K562 (cell line): ENCODE measurements around the gene ALG9. TPM values are rescaled to one million over a fixed set of nuclear protein-coding genes. Genes with fewer than 3 reads are reported as not detected.

Experiments
- ATAC-seq: fragments of 200-7000 bp; cut with Tn5 transposase; 3 replicates; pipeline ENCODE4 v1.9.1; 2020; ENCODE audit warnings: moderate library complexity
- BruUV-seq: library from RNA; stranded (reverse); fragments of 400-500 nt; replicated peaks from 2 replicates; lab custom pipeline; 2021; lab: Mats Ljungman, UMichigan
- CTCF ChIA-PET: fragments of 300-600 bp; formaldehyde crosslinking; extraction: SDS; loops from one replicate; lab custom pipeline; 2021; ENCODE audit warnings: low intra/inter-chr PET ratio; lab: Yijun Ruan, JAX
- POLR2A ChIA-PET: fragments of 300-600, 350-650 bp; sonication (Branson Sonifier 250); formaldehyde crosslinking; extraction: SDS; loops from one replicate; lab custom pipeline; 2021; ENCODE audit warnings: antibody characterized with exemption, inconsistent platforms; lab: Yijun Ruan, JAX
- DNase-seq, 4 experiments: peaks; one replicate each; pipeline versions ENCODE4 v3.0.0 to v3.0.0-alpha.2; 2011 to 2018; ENCODE audit warnings: low spot score in 3 of 4, mixed read lengths in 3 of 4; ENCODE audit errors: extremely low read depth in 1 of 4
- FAIRE-seq: peaks from 2 replicates; lab custom pipeline; 2011; peaks lifted over from hg19 to GRCh38; lab: Jason Lieb, UNC
- H2AFZ ChIP-seq: 2 replicates; pipeline ENCODE4 v1.6.0; 2011; ENCODE audit warnings: low read depth, low read length, control low read depth, inconsistent platforms
- H3K27ac ChIP-seq: fragments of 200-600 bp; 3 replicates; pipeline ENCODE4 v1.8.0; 2011; ENCODE audit warnings: low read depth, mild to moderate bottlenecking, control low read depth, inconsistent platforms, low read length, moderate library complexity, mixed read lengths; ENCODE audit errors: extremely low read depth
- H3K27me3 ChIP-seq, 2 experiments: fragments of 300-600 bp in 1 of 2; 2 replicates in 1 of 2; 3 replicates in 1 of 2; pipeline versions ENCODE4 v1.6.0 to v1.8.0; 2011; ENCODE audit warnings: inconsistent platforms in 2 of 2, low read length in 2 of 2, mild to moderate bottlenecking in 1 of 2, mixed read lengths in 1 of 2, moderate library complexity in 1 of 2; ENCODE audit not compliant: control insufficient read depth in 2 of 2, insufficient read depth in 2 of 2
- H3K36me3 ChIP-seq: fragments of 300-600 bp; 3 replicates; pipeline ENCODE4 v1.8.0; 2011; ENCODE audit warnings: mild to moderate bottlenecking, low read length, inconsistent platforms; ENCODE audit not compliant: control insufficient read depth, insufficient read depth
- H3K4me1 ChIP-seq, 2 experiments: fragments of 200-600 bp in 1 of 2; replicated peaks in 1 of 2; 2 replicates in 1 of 2; 3 replicates in 1 of 2; pipeline versions ENCODE4 v1.5.1 to v1.8.0; 2011; ENCODE audit warnings: inconsistent platforms in 2 of 2, low read length in 2 of 2, mild to moderate bottlenecking in 1 of 2, mixed read lengths in 1 of 2, moderate library complexity in 1 of 2; ENCODE audit not compliant: control insufficient read depth in 2 of 2, insufficient read depth in 2 of 2
- H3K4me2 ChIP-seq: 2 replicates; pipeline ENCODE4 v1.6.1; 2011; ENCODE audit warnings: low read length, control low read depth, inconsistent platforms, mixed read lengths; ENCODE audit not compliant: insufficient read depth
- H3K4me3 ChIP-seq: fragments of 200-600 bp; sonication (generic), shearing (Covaris generic); 2 replicates; pipeline ENCODE4 v1.5.1; 2016; ENCODE audit warnings: control low read depth, inconsistent platforms
- H3K79me2 ChIP-seq: fragments of 200-600 bp; 3 replicates; pipeline ENCODE4 v1.8.0; 2011; ENCODE audit warnings: low read length, inconsistent platforms; ENCODE audit not compliant: control insufficient read depth, insufficient read depth
- H3K9ac ChIP-seq, 2 experiments: 2 replicates each; pipeline versions ENCODE4 v1.6.0 to v1.6.1; 2011; ENCODE audit warnings: low read depth in 2 of 2, low read length in 2 of 2, control low read depth in 1 of 2, inconsistent platforms in 1 of 2, mild to moderate bottlenecking in 1 of 2, mixed read lengths in 1 of 2; ENCODE audit not compliant: insufficient read depth in 1 of 2
- H3K9me1 ChIP-seq: one replicate; pipeline ENCODE4 v1.6.0; 2011; ENCODE audit warnings: inconsistent platforms, mild to moderate bottlenecking, low read length, moderate library complexity; ENCODE audit not compliant: control insufficient read depth, insufficient read depth
- H3K9me3 ChIP-seq: replicated peaks from 2 replicates; pipeline ENCODE4 v1.5.1; 2011; ENCODE audit warnings: low read depth, low read length, inconsistent platforms; ENCODE audit not compliant: control insufficient read depth, insufficient read depth
- H4K20me1 ChIP-seq: replicated peaks from 2 replicates; pipeline ENCODE4 v1.6.1; 2011; ENCODE audit warnings: low read length, inconsistent platforms, mixed read lengths; ENCODE audit not compliant: control insufficient read depth, insufficient read depth
- CREBBP ChIP-seq: IDR thresholded peaks from one replicate; pipeline ENCODE4 v1.6.1; 2012; ENCODE audit warnings: low read depth, mild to moderate bottlenecking, control low read depth, inconsistent platforms, low read length
- CTBP1 ChIP-seq: fragments of 450-650 bp; IDR thresholded peaks from 2 replicates; pipeline ENCODE4 v1.6.1; 2016; ENCODE audit warnings: borderline replicate concordance
- CXXC5 ChIP-seq: fragments of 250-450 bp; sonication (Bioruptor Pico); IDR thresholded peaks from 2 replicates; pipeline ENCODE4 v1.8.0; 2022; ENCODE audit warnings: inconsistent platforms, mild to moderate bottlenecking, moderate library complexity
- FOXM1 ChIP-seq, 2 experiments: fragments of 450-650 bp in 1 of 2; sonication (generic) in 1 of 2; formaldehyde crosslinking in 1 of 2; IDR thresholded peaks; 2 replicates each; pipeline versions ENCODE4 v1.6.1 to v1.9.0; 2017 to 2022; ENCODE audit warnings: low read depth in 2 of 2, mild to moderate bottlenecking in 2 of 2, missing genetic modification reagents in 1 of 2, moderate library complexity in 1 of 2
- FOXO4 ChIP-seq: fragments of 450-650 bp; formaldehyde crosslinking; IDR thresholded peaks from 2 replicates; pipeline ENCODE4 v1.4.0; 2020; ENCODE audit warnings: mild to moderate bottlenecking, moderate library complexity
- GATA2 ChIP-seq: sonication (generic); formaldehyde crosslinking; IDR thresholded peaks from 2 replicates; pipeline ENCODE4 v1.4.0; 2020; ENCODE audit warnings: mild to moderate bottlenecking, missing genetic modification reagents
- MAFG ChIP-seq: fragments of 450-650 bp; conservative IDR thresholded peaks from 2 replicates; pipeline ENCODE4 v1.6.1; 2016; ENCODE audit warnings: missing genetic modification characterization, missing compliant biosample characterization
- MBD2 ChIP-seq: sonication (generic); IDR thresholded peaks from 2 replicates; pipeline ENCODE4 v1.6.1; 2016; ENCODE audit warnings: low read depth, borderline replicate concordance
- NR4A1 ChIP-seq, 2 experiments: fragments of 250-450 bp in 1 of 2; fragments of 450-650 bp in 1 of 2; sonication (Bioruptor Pico) in 1 of 2; IDR thresholded peaks; 2 replicates each; pipeline versions ENCODE4 v1.4.0 to v1.6.1; 2016 to 2020; ENCODE audit warnings: mild to moderate bottlenecking in 2 of 2, missing compliant biosample characterization in 1 of 2, missing genetic modification characterization in 1 of 2, moderate library complexity in 1 of 2
- POLR2B ChIP-seq: fragments of 450-650 bp; IDR thresholded peaks from 2 replicates; pipeline ENCODE4 v1.6.1; 2018; ENCODE audit warnings: low read depth; ENCODE audit not compliant: partially characterized antibody
- SOX6 ChIP-seq: fragments of 450-650 bp; IDR thresholded peaks from 2 replicates; pipeline ENCODE4 v1.6.1; 2014; ENCODE audit warnings: mild to moderate bottlenecking
- ZBTB26 ChIP-seq: fragments of 450-650 bp; formaldehyde crosslinking; IDR thresholded peaks from 2 replicates; pipeline ENCODE4 v1.4.0; 2022; ENCODE audit warnings: missing genetic modification characterization
- ZMIZ1 ChIP-seq, 2 experiments: fragments of 150-350 bp in 1 of 2; IDR thresholded peaks; 2 replicates each; pipeline ENCODE4 v1.6.1; 2012 to 2016; ENCODE audit warnings: low read depth in 2 of 2, low read length in 2 of 2, mild to moderate bottlenecking in 1 of 2, moderate library complexity in 1 of 2
- ZNF644 ChIP-seq: fragments of 200-800 bp; sonication (Bioruptor generic); IDR thresholded peaks from 2 replicates; pipeline ENCODE4 v1.6.1; 2016; ENCODE audit warnings: low read depth, missing genetic modification characterization, missing compliant biosample characterization
- WGBS: fragments of 100-300 bp; shearing (Covaris generic); methylation state at CpG from one replicate; pipeline ENCODE4 v1.1.6; 2016; ENCODE audit warnings: low coverage, mixed read lengths; ENCODE audit not compliant: insufficient coverage; ENCODE audit errors: missing lambda C conversion rate; 5-methylcytosine and 5-hydroxymethylcytosine counted together
- in situ Hi-C: fragments of 300-500 bp; cut with MboI; formaldehyde crosslinking; loops from 4 replicates; pipeline ENCODE4 v1.15.0; 2018; ENCODE audit warnings: inconsistent platforms, mixed read lengths
- intact Hi-C: fragments of 100-400 bp; cut with micrococcal nuclease; formaldehyde crosslinking; loops from 2 replicates; pipeline ENCODE4 v1.14.2; 2022
- polyA plus RNA-seq, 8 experiments: library from polyadenylated mRNA; depleted of rRNA in 4 of 8; stranded (reverse) in 5 of 8; unstranded in 3 of 8; fragments of >200 nt; fragmentation: Nextera tagmentation in 2 of 8; fragmentation: Illumina TruSeq in 1 of 8; extraction: Ambion mirVana in 2 of 8; extraction: Trizol in 1 of 8; gene quantifications; 2 replicates each; pipeline versions ENCODE4 v1.2.1 to v1.2.3, GENCODE V29; 2011 to 2014; ENCODE audit warnings: inconsistent platforms in 1 of 8, missing spikeins in 1 of 8
- total RNA-seq, 7 experiments: library from RNA; depleted of rRNA in 6 of 7; stranded (reverse); fragments of >200 nt in 6 of 7; fragmentation: Illumina TruSeq in 2 of 7; extraction: Trizol in 2 of 7; gene quantifications; 2 replicates each; pipeline versions ENCODE4 v1.2.1 to v1.2.3, GENCODE V29; 2011 to 2021; ENCODE audit warnings: low replicate concordance in 1 of 7

ALG9 gene
- total and polyA plus RNA-seq, 9 of the 15 experiments (the other 6 are each of a cell fraction or from before 2014, with no cell fraction given): 11.5 to 40.5 (median 24.9) TPM

- intact Hi-C loops: loop anchor here (5.0 kb wide), 1 partner anchor 34 kb away; the partner anchor contains the start of genes CFAP68 and FDXACB1
- peak; percentile 56 to 89 (median 74) for DNase-seq
- POLR2A ChIA-PET: interaction anchor here (0.6 to 2.9 kb wide), 11 partner anchors 10 to 314 kb away, joined by 3 to 13 read pairs (median 3); partner anchors contain the start of gene DIXDC1
- WGBS: 7% methylated on average over 9 of the region's 9 CpGs
- no peaks in the 10 kb centered on the region for H3K9me3 ChIP-seq
- CTCF ChIA-PET: no interaction called here
- FAIRE-seq: peak; percentile 98
- H3K36me3 ChIP-seq: no peaks in the 10 kb centered on the region
- BruUV-seq: no TSS peak
- peak overlapping the region; percentile 57 for H3K27ac ChIP-seq
- H3K4me2 ChIP-seq: peak overlapping the region; percentile 68
- no peak overlapping the region for H3K4me3 ChIP-seq
- peaks cover 35 to 37% of the 10 kb centered on the region in 2 experiments; a peak in 4 of 5 replicates for H3K4me1 ChIP-seq
- H2AFZ ChIP-seq: peak overlapping the region; percentile 76
- in situ Hi-C loops: no loop called here
- peak overlapping the region; percentile 20 to 62; a peak in 1 of 4 replicates for H3K9ac ChIP-seq
- no peaks in the 10 kb centered on the region for H3K27me3 ChIP-seq
- H3K79me2 ChIP-seq: no peaks in the 10 kb centered on the region
- peaks cover 3% of the 10 kb centered on the region for H3K9me1 ChIP-seq
- ATAC-seq: peak; percentile 89
- H4K20me1 ChIP-seq: no peaks in the 10 kb centered on the region
- TF ChIP-seq FOXM1 (IDR thresholded peaks at IDR 0.05; ENCODE audit: low read depth): peak; percentile 36; the same call in 1 of the 2 replicates
- no peak for TF ChIP-seq FOXM1 (CRISPR knock-in tag; IDR thresholded peaks at IDR 0.05; ENCODE audit: low read depth)
- no peak for TF ChIP-seq ZNF644 (tag)
- TF ChIP-seq FOXO4 (CRISPR knock-in tag): no peak
- peak; percentile 65 for TF ChIP-seq SOX6
- no peak for TF ChIP-seq POLR2B
- no peak for TF ChIP-seq ZBTB26
- peak in 1 of 2 experiments; percentile 56; a peak in 1 of 4 replicates for TF ChIP-seq ZMIZ1 (IDR thresholded peaks at IDR 0.05; ENCODE audit: low read depth in 2 of 2, low read length in 2 of 2)
- no peak for TF ChIP-seq NR4A1 (CRISPR knock-in tag; IDR thresholded peaks at IDR 0.05)
- no peak for TF ChIP-seq NR4A1 (tag; IDR thresholded peaks at IDR 0.05)
- no peak for TF ChIP-seq CXXC5 (CRISPR knock-in tag)
- peak; percentile 40; the same call in 1 of the 2 replicates for TF ChIP-seq GATA2 (CRISPR knock-in tag)
- TF ChIP-seq CTBP1: peak; percentile 76
- TF ChIP-seq MBD2: no peak
- no peak for TF ChIP-seq CREBBP
- TF ChIP-seq MAFG (tag): no peak
These were observed 39.5 kb upstream of the ALG9 start for GRCh38 chr11:111910676-111911562.
